ENCODE data around the gene ACE2. TPM values are rescaled to one million over a fixed set of nuclear protein-coding genes. Genes with fewer than 3 reads are reported as not detected.

ACE2 gene
- total and polyA plus RNA-seq, 2 donors from 2014 or later: 5.5 to 32.4 TPM

DNA sequence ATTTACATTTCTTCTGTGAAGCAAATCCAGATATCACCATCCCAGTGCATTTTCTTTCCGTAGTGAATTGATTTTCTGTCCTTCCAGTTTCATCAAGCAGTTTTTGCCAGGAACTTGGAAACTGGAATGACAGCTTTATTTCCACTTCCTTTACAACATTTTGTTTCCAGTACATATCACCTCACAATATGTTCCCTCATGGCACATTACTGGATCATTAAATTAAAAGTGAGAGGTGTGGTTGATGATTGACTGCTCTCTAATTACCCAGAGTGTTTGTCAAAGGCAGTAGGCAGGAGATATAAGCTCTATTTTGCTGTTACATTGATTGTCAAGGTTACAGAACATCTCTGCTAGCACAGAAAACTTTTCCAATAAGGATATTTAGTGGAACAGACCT, 22.3 kb upstream of the ACE2 start:
- Histone ChIP-seq H3K4me1 (ENCODE audit: control insufficient read depth in 2 of 3, insufficient read depth in 2 of 3, low read depth in 1 of 3, low read length in 3 of 3) (no peaks in the 10 kb centered on the region), H3K36me3 (ENCODE audit: control insufficient read depth in 2 of 3, insufficient read depth in 3 of 3, low read length in 3 of 3) (no peaks in the 10 kb centered on the region), H3K27ac (ENCODE audit: low read depth in 2 of 2, low read length in 2 of 2) (no peak overlapping the region), H3K9me3 (ENCODE audit: control insufficient read depth in 2 of 3, insufficient read depth in 1 of 3, low read length in 3 of 3) (no peaks in the 10 kb centered on the region), H3K4me3 (ENCODE audit: low read length in 3 of 3) (no peak overlapping the region), H3K9ac (ENCODE audit: low read length in 3 of 3) (no peak overlapping the region), H3K27me3 (ENCODE audit: control insufficient read depth, insufficient read depth, low read length) (peaks cover 7% of the 10 kb centered on the region)
- intact Hi-C loops (cut with DNase I): no loop called here
- FAIRE-seq: no peak
- DNase-seq: no peak
- TF ChIP-seq, protein P1, sequence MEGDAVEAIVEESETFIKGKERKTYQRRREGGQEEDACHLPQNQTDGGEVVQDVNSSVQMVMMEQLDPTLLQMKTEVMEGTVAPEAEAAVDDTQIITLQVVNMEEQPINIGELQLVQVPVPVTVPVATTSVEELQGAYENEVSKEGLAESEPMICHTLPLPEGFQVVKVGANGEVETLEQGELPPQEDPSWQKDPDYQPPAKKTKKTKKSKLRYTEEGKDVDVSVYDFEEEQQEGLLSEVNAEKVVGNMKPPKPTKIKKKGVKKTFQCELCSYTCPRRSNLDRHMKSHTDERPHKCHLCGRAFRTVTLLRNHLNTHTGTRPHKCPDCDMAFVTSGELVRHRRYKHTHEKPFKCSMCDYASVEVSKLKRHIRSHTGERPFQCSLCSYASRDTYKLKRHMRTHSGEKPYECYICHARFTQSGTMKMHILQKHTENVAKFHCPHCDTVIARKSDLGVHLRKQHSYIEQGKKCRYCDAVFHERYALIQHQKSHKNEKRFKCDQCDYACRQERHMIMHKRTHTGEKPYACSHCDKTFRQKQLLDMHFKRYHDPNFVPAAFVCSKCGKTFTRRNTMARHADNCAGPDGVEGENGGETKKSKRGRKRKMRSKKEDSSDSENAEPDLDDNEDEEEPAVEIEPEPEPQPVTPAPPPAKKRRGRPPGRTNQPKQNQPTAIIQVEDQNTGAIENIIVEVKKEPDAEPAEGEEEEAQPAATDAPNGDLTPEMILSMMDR (IDR thresholded peaks at IDR 0.05; ENCODE audit: borderline replicate concordance, extremely low read depth, insufficient read depth): no peak

DNA sequence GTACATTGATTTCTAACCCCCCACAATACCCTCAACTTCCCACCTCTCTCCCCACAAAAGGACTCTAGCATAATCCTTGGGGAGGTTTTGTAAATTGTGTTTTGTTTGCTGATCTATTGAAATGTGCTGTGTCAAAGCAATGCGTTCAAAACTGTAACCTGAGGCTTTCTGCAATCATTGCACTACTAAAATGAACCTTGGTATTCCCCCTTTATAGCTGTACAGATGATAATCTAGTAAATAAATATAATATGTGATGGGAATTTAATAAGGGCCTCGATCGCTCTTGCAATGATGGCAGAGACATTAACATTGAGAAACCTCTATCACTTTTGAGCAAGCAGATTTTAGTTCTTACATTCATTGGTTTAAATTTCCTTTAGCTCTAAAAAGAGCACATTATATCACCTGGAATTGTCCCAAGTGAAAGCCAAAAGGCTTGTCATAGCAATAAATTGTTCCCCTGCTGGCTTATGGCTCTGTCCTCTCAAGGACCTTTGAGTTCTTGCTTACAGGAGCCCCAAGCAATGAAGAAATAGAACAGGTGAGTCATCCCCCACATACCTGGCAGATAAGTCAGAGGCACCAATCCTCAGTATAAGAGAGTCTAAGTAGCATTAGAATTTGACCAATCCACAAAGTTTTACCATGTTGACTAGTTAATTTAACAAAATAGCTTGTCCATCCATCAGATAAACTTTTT, 18.4 kb upstream of the ACE2 start:
- FAIRE-seq (no peak), DNase-seq (no peak)
- Histone ChIP-seq H3K9ac (ENCODE audit: low read length in 3 of 3) (no peak overlapping the region), H3K4me1 (ENCODE audit: control insufficient read depth in 2 of 3, insufficient read depth in 2 of 3, low read depth in 1 of 3, low read length in 3 of 3) (no peaks in the 10 kb centered on the region), H3K27ac (ENCODE audit: low read depth in 2 of 2, low read length in 2 of 2) (no peak overlapping the region), H3K36me3 (ENCODE audit: control insufficient read depth in 2 of 3, insufficient read depth in 3 of 3, low read length in 3 of 3) (no peaks in the 10 kb centered on the region), H3K27me3 (ENCODE audit: control insufficient read depth, insufficient read depth, low read length) (peaks cover 19% of the 10 kb centered on the region), H3K4me3 (ENCODE audit: low read length in 3 of 3) (no peak overlapping the region), H3K9me3 (ENCODE audit: control insufficient read depth in 2 of 3, insufficient read depth in 1 of 3, low read length in 3 of 3) (no peaks in the 10 kb centered on the region)
- TF ChIP-seq, protein P1 (IDR thresholded peaks at IDR 0.05; ENCODE audit: borderline replicate concordance, extremely low read depth, insufficient read depth): no peak
- intact Hi-C loops (cut with DNase I): no loop called here

DNA sequence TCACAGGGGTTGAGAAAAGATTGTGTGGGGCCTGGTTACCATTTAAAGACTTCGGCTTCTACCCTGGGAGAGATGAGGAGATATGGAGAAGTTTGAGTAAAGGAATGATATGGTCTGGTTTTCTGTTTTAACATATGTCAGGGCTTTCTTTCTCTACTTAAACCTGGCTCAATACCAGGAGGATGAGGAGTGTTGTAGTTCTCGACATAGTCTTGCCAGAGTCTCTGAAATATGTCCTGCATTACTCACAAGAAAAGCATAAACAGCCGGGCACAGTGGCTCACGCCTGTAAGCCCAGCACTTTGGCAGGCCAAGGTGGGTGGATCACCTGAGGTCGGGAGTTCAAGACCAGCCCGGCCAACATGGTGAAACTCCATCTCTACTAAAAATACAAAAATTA, 16.4 kb upstream of the ACE2 start:
- DNase-seq: no peak
- H3K4me1 ChIP-seq (ENCODE audit: control insufficient read depth in 2 of 3, insufficient read depth in 2 of 3, low read depth in 1 of 3, low read length in 3 of 3): no peaks in the 10 kb centered on the region
- no peak overlapping the region for H3K27ac ChIP-seq (ENCODE audit: low read depth in 2 of 2, low read length in 2 of 2)
- intact Hi-C loops (cut with DNase I): no loop called here
- H3K36me3 ChIP-seq (ENCODE audit: control insufficient read depth in 2 of 3, insufficient read depth in 3 of 3, low read length in 3 of 3): no peaks in the 10 kb centered on the region
- H3K9me3 ChIP-seq (ENCODE audit: control insufficient read depth in 2 of 3, insufficient read depth in 1 of 3, low read length in 3 of 3): no peaks in the 10 kb centered on the region
- FAIRE-seq: no peak
- H3K9ac ChIP-seq (ENCODE audit: low read length in 3 of 3): no peak overlapping the region
- H3K4me3 ChIP-seq (ENCODE audit: low read length in 3 of 3): no peak overlapping the region
- H3K27me3 ChIP-seq (ENCODE audit: control insufficient read depth, insufficient read depth, low read length): peaks cover 21% of the 10 kb centered on the region
- TF ChIP-seq, protein P1 (IDR thresholded peaks at IDR 0.05; ENCODE audit: borderline replicate concordance, extremely low read depth, insufficient read depth): no peak

DNA sequence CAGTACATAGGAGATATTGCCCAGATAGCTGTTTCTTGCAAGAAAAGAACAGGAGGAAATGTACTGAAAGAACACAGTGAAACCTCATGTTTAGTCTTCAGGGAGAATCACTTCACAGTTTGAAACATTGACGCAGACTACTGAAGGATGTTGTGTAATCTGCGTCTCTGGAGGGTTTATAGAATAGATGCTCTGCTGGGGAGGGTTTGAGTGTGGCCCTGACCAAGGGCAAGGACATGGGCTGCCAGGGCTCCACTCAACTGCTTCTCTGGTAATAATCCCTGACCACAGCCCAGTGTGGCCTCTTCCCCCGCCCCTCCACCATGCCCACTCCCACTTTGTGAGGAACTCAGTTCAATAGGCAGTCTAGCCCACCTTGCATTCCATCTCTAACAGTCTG, 15.8 kb upstream of the ACE2 start:
- Histone ChIP-seq H3K4me3 (ENCODE audit: low read length in 3 of 3) (no peak overlapping the region), H3K36me3 (ENCODE audit: control insufficient read depth in 2 of 3, insufficient read depth in 3 of 3, low read length in 3 of 3) (no peaks in the 10 kb centered on the region), H3K4me1 (ENCODE audit: control insufficient read depth in 2 of 3, insufficient read depth in 2 of 3, low read depth in 1 of 3, low read length in 3 of 3) (no peaks in the 10 kb centered on the region), H3K9ac (ENCODE audit: low read length in 3 of 3) (no peak overlapping the region), H3K27me3 (ENCODE audit: control insufficient read depth, insufficient read depth, low read length) (peaks cover 19% of the 10 kb centered on the region), H3K9me3 (ENCODE audit: control insufficient read depth in 2 of 3, insufficient read depth in 1 of 3, low read length in 3 of 3) (no peaks in the 10 kb centered on the region), H3K27ac (ENCODE audit: low read depth in 2 of 2, low read length in 2 of 2) (no peak overlapping the region)
- FAIRE-seq: no peak
- TF ChIP-seq, protein P1 (IDR thresholded peaks at IDR 0.05; ENCODE audit: borderline replicate concordance, extremely low read depth, insufficient read depth): no peak
- intact Hi-C loops (cut with DNase I): no loop called here
- DNase-seq: no peak
